Left lung (tissue), 10 donors: ENCODE data around the gene TXLNG. TPM values are rescaled to one million over a fixed set of nuclear protein-coding genes. Genes with fewer than 3 reads are reported as not detected.
A peak's percentile ranks its signal among the peaks of the same experiment; 100 is the strongest.

Experiments
- ATAC-seq: fragments of 200-7000 bp; cut with Tn5 transposase; one replicate; pipeline ENCODE4 v1.9.1; 2020; ENCODE audit warnings: moderate library complexity
- DNase-seq, 4 donors: peaks; one replicate each; pipeline ENCODE4 v3.0.0-alpha.2; 2013 to 2020
- H3K27ac ChIP-seq, 2 donors: fragments of 200-600 bp; sonication (generic) in 1 of 2; one replicate each; pipeline versions ENCODE4 v1.5.0 to v1.8.0; 2020 to 2021
- H3K27me3 ChIP-seq, 2 donors: fragments of 200-600 bp; sonication (generic) in 1 of 2; one replicate each; pipeline versions ENCODE4 v1.5.0 to v1.8.0; 2020 to 2021
- H3K36me3 ChIP-seq, 2 donors: fragments of 200-600 bp; sonication (generic) in 1 of 2; one replicate each; pipeline versions ENCODE4 v1.5.0 to v1.8.0; 2020 to 2021
- H3K4me1 ChIP-seq, 2 donors: fragments of 200-600 bp; one replicate each; pipeline ENCODE4 v1.8.0; 2021
- H3K4me3 ChIP-seq, 2 donors: fragments of 200-600 bp; sonication (generic) in 1 of 2; one replicate each; pipeline versions ENCODE4 v1.5.0 to v1.8.0; 2020 to 2021; ENCODE audit warnings: mild to moderate bottlenecking in 1 of 2
- H3K9me3 ChIP-seq, 2 donors: fragments of 200-600 bp; sonication (generic) in 1 of 2; one replicate each; pipeline versions ENCODE4 v1.5.0 to v1.8.0; 2020 to 2021
- intact Hi-C, 2 donors: fragments of 100-400 bp; cut with DNase I; formaldehyde crosslinking; loops; one replicate each; pipeline versions ENCODE4 v1.11.2 to v1.14.2; 2022
- polyA plus RNA-seq, 6 donors: library from polyadenylated mRNA; unstranded; fragments of 120-200 nt; gene quantifications; one replicate each; pipeline ENCODE4 v1.2.1, GENCODE V29; 2013; ENCODE audit not compliant: insufficient read length in 6 of 6
- total RNA-seq, 2 donors: library from RNA; stranded (reverse); fragmentation: NEBNext Ultra II Directional; extraction: Animal tissue kit (Norgen Biotek cat#: 25700); gene quantifications; one replicate each; pipeline ENCODE4 v1.2.1, GENCODE V29; 2021
- TF ChIP-seq, protein P1 (sequence below), 2 donors: fragments of 200-600 bp; sonication (generic) in 1 of 2; IDR thresholded peaks; one replicate each; pipeline versions ENCODE4 v1.5.0 to v1.8.0; 2021; ENCODE audit warnings: antibody characterized with exemption in 2 of 2
- donor health status: DM: no; HTN: yes; CAD: no.
- donor health status: DM: no; HTN: no; CAD: no.

The TXLNG gene
- total and polyA plus RNA-seq, 8 donors = 9.6 to 18.2 (median 15.7) TPM

DNA sequence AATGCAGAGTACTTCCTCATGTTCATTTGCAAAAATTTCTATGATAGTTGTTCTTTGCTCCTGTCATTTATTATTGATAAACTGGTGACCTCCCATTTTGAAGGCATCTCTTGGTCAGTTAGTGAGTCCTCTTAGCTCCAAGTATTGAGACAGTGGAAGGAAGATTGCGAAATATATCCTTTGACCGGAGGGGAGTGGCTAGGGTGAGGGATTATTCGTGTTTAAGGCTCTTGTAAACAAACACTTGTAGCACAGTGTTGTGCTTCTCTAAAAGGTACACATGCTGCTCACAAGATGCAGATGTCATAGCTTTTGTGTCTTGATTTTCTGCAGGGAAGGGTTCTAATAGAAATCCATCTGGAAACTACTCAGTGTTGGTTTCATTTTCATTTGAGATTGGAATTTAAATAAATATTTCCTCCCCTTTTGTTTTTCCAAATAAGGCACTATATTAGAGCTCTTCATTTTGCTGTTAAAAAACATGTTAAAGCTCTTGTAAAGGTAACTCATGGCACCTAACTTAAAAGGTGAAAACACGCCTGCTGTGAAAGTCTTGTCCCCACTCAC, 21.8 kb downstream of the TXLNG start:
- Histone ChIP-seq H3K9me3 (no peaks in the 10 kb centered on the region), H3K27ac (peak overlapping the region; percentile 57 to 60), H3K36me3 (no peaks in the 10 kb centered on the region), H3K27me3 (no peaks in the 10 kb centered on the region), H3K4me1 (peaks cover 7 to 8% of the 10 kb centered on the region in 2 donors), H3K4me3 (peak overlapping the region; percentile 10 to 22)
- DNase-seq (peak in 2 of 4 donors; percentile 45 to 54), ATAC-seq (peak; percentile 91)
- TF ChIP-seq, protein P1, sequence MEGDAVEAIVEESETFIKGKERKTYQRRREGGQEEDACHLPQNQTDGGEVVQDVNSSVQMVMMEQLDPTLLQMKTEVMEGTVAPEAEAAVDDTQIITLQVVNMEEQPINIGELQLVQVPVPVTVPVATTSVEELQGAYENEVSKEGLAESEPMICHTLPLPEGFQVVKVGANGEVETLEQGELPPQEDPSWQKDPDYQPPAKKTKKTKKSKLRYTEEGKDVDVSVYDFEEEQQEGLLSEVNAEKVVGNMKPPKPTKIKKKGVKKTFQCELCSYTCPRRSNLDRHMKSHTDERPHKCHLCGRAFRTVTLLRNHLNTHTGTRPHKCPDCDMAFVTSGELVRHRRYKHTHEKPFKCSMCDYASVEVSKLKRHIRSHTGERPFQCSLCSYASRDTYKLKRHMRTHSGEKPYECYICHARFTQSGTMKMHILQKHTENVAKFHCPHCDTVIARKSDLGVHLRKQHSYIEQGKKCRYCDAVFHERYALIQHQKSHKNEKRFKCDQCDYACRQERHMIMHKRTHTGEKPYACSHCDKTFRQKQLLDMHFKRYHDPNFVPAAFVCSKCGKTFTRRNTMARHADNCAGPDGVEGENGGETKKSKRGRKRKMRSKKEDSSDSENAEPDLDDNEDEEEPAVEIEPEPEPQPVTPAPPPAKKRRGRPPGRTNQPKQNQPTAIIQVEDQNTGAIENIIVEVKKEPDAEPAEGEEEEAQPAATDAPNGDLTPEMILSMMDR (IDR thresholded peaks at IDR 0.05) = no peak
- intact Hi-C loops = no loop called here

GRCh38 chrX:16814597-16814996, 28.3 kb downstream of the TXLNG start:
- ATAC-seq = no peak
- no peak for DNase-seq
- Histone ChIP-seq H3K9me3 (no peaks in the 10 kb centered on the region), H3K4me3 (no peak overlapping the region), H3K27ac (peak overlapping the region in 1 of 2 donors; percentile 18), H3K4me1 (no peaks in the 10 kb centered on the region), H3K27me3 (no peaks in the 10 kb centered on the region), H3K36me3 (no peaks in the 10 kb centered on the region)
- intact Hi-C loops = no loop called here
- TF ChIP-seq, protein P1 (IDR thresholded peaks at IDR 0.05) = no peak

GRCh38 chrX:16819634-16820033, 33.4 kb downstream of the TXLNG start:
- ATAC-seq (no peak), DNase-seq (no peak)
- intact Hi-C loops = no loop called here
- H3K4me3 ChIP-seq = no peak overlapping the region
- no peaks in the 10 kb centered on the region for H3K27me3 ChIP-seq
- H3K4me1 ChIP-seq = no peaks in the 10 kb centered on the region
- H3K36me3 ChIP-seq = peaks cover 0 to 5% of the 10 kb centered on the region in 2 donors
- no peaks in the 10 kb centered on the region for H3K9me3 ChIP-seq
- no peak overlapping the region for H3K27ac ChIP-seq
- TF ChIP-seq, protein P1 (IDR thresholded peaks at IDR 0.05) = no peak

- Histone ChIP-seq H3K36me3 (peaks cover 0 to 5% of the 10 kb centered on the region in 2 donors), H3K27me3 (no peaks in the 10 kb centered on the region), H3K4me3 (no peak overlapping the region), H3K27ac (no peak overlapping the region), H3K4me1 (no peaks in the 10 kb centered on the region), H3K9me3 (no peaks in the 10 kb centered on the region)
- intact Hi-C loops = no loop called here
- DNase-seq (no peak), ATAC-seq (no peak)
- TF ChIP-seq, protein P1 (IDR thresholded peaks at IDR 0.05) = no peak
Observed at GRCh38 chrX:16822723-16823122, 36.5 kb downstream of the TXLNG start.

DNA sequence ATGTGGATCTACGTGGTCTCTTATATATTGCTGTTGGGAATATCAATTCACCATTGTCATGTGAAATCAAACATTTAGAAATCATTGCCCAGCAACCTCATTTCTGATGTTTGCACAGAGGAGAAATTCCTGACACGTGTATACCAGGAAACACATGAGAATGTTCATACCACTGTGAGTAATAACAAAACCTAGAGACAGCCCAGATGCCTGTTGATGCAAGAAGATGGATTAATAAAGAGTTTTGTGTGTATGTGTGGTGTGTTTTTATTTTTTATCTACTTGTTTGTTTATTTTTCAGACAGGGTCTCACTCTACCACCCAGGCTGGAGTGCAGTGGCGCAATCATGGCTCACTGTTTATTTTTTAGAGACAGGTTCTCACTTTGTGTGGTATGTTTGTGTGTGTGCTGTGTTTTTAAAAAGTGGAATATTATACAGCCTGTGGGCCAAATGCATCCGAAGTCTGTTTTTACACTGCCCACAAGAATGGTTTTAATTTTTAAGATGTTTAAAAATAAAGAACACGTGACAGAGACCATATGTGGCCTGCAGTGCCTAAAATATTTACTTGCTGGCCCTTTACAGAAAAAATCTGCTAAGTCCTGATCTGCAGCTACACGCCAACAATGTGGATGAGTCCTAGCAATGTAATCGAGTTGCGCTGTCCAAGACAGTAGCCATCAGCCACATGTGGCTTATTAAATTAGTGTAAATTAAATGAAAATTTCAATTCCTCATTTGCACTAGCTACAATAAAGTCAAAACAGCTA, 39.2 kb downstream of the TXLNG start:
- no peak for ATAC-seq
- intact Hi-C loops = no loop called here

More for the DNA sequence above, 39.2 kb downstream of the TXLNG start:
- peaks cover 0 to 11% of the 10 kb centered on the region in 2 donors for H3K36me3 ChIP-seq
- H3K9me3 ChIP-seq = no peaks in the 10 kb centered on the region
- H3K27me3 ChIP-seq = no peaks in the 10 kb centered on the region
- H3K4me1 ChIP-seq = no peaks in the 10 kb centered on the region
- no peak overlapping the region for H3K27ac ChIP-seq
- no peak overlapping the region for H3K4me3 ChIP-seq
- TF ChIP-seq, protein P1 (IDR thresholded peaks at IDR 0.05) = no peak
- no peak for DNase-seq
